ENCODE results near the gene MED16.

Gene MED16

GRCh38 chr19:868458-869244 lies 24.3 kb downstream of the MED16 start:
- H3K9me3 Mint-ChIP-seq = no peaks in the 10 kb centered on the region
- peaks cover 15% of the 10 kb centered on the region for H3K36me3 Mint-ChIP-seq (ENCODE audit: low read depth)
- H3K4me3 Mint-ChIP-seq = no peak overlapping the region
- no peaks in the 10 kb centered on the region for H3K27me3 Mint-ChIP-seq (ENCODE audit: low read depth)
- H3K27ac Mint-ChIP-seq = no peak overlapping the region
- H3K4me1 Mint-ChIP-seq (ENCODE audit: low read depth) = peaks cover 5% of the 10 kb centered on the region

- no peaks in the 10 kb centered on the region for H3K9me3 Mint-ChIP-seq
- H3K36me3 Mint-ChIP-seq (ENCODE audit: low read depth) = peaks cover 15% of the 10 kb centered on the region
- H3K27me3 Mint-ChIP-seq (ENCODE audit: low read depth) = no peaks in the 10 kb centered on the region
- H3K4me3 Mint-ChIP-seq = no peak overlapping the region
- no peak overlapping the region for H3K27ac Mint-ChIP-seq
- H3K4me1 Mint-ChIP-seq (ENCODE audit: low read depth) = peaks cover 5% of the 10 kb centered on the region
Measured at GRCh38 chr19:867855-868457, 25.0 kb downstream of the MED16 start.

GRCh38 chr19:867301-867793 lies 25.6 kb downstream of the MED16 start:
- H3K9me3 Mint-ChIP-seq = no peaks in the 10 kb centered on the region

GRCh38 chr19:866769-867300 lies 26.2 kb downstream of the MED16 start:
- no peaks in the 10 kb centered on the region for H3K27me3 Mint-ChIP-seq (ENCODE audit: low read depth)

More at GRCh38 chr19:867301-867793, 25.6 kb downstream of the MED16 start:
- H3K36me3 Mint-ChIP-seq (ENCODE audit: low read depth) = peaks cover 15% of the 10 kb centered on the region
- no peak overlapping the region for H3K4me3 Mint-ChIP-seq
- H3K27me3 Mint-ChIP-seq (ENCODE audit: low read depth) = no peaks in the 10 kb centered on the region
- no peak overlapping the region for H3K27ac Mint-ChIP-seq
- H3K4me1 Mint-ChIP-seq (ENCODE audit: low read depth) = peaks cover 7% of the 10 kb centered on the region

GRCh38 chr19:863315-863620 lies 29.7 kb downstream of the MED16 start:
- H3K27me3 Mint-ChIP-seq (ENCODE audit: low read depth) = peaks cover 13% of the 10 kb centered on the region
- H3K4me3 Mint-ChIP-seq = peak overlapping the region; percentile 57
- H3K36me3 Mint-ChIP-seq (ENCODE audit: low read depth) = peaks cover 6% of the 10 kb centered on the region
- no peaks in the 10 kb centered on the region for H3K9me3 Mint-ChIP-seq
- H3K4me1 Mint-ChIP-seq (ENCODE audit: low read depth) = peaks cover 5% of the 10 kb centered on the region
- peak overlapping the region; percentile 78 for H3K27ac Mint-ChIP-seq

More at GRCh38 chr19:866769-867300, 26.2 kb downstream of the MED16 start:
- Mint-ChIP-seq H3K9me3 (no peaks in the 10 kb centered on the region), H3K4me3 (no peak overlapping the region), H3K36me3 (ENCODE audit: low read depth) (peaks cover 15% of the 10 kb centered on the region), H3K4me1 (ENCODE audit: low read depth) (peaks cover 7% of the 10 kb centered on the region), H3K27ac (no peak overlapping the region)

- Mint-ChIP-seq H3K4me1 (ENCODE audit: low read depth) (peaks cover 5% of the 10 kb centered on the region), H3K27me3 (ENCODE audit: low read depth) (peaks cover 17% of the 10 kb centered on the region), H3K4me3 (peak overlapping the region; percentile 74), H3K9me3 (no peaks in the 10 kb centered on the region), H3K36me3 (ENCODE audit: low read depth) (peaks cover 6% of the 10 kb centered on the region), H3K27ac (peak overlapping the region; percentile 78)
Measured at GRCh38 chr19:862581-863314, 30.2 kb downstream of the MED16 start.

- no peak overlapping the region for H3K27ac Mint-ChIP-seq
- H3K36me3 Mint-ChIP-seq (ENCODE audit: low read depth) = peaks cover 2% of the 10 kb centered on the region
- peak overlapping the region; percentile 74 for H3K4me3 Mint-ChIP-seq
- H3K4me1 Mint-ChIP-seq (ENCODE audit: low read depth) = peaks cover 7% of the 10 kb centered on the region
- peaks cover 19% of the 10 kb centered on the region for H3K27me3 Mint-ChIP-seq (ENCODE audit: low read depth)
- H3K9me3 Mint-ChIP-seq = no peaks in the 10 kb centered on the region
Measured at GRCh38 chr19:861756-862580, 31.0 kb downstream of the MED16 start.

GRCh38 chr19:861141-861755 lies 31.7 kb downstream of the MED16 start:
- H3K4me3 Mint-ChIP-seq = no peak overlapping the region
- peaks cover 19% of the 10 kb centered on the region for H3K27me3 Mint-ChIP-seq (ENCODE audit: low read depth)
- H3K27ac Mint-ChIP-seq = no peak overlapping the region
- peaks cover 2% of the 10 kb centered on the region for H3K36me3 Mint-ChIP-seq (ENCODE audit: low read depth)
- H3K9me3 Mint-ChIP-seq = no peaks in the 10 kb centered on the region
- peaks cover 7% of the 10 kb centered on the region for H3K4me1 Mint-ChIP-seq (ENCODE audit: low read depth)

- Mint-ChIP-seq H3K27ac (no peak within 1 kb of the TSS), H3K27me3 (ENCODE audit: low read depth) (peaks cover 19% of the 10 kb centered on the region), H3K9me3 (no peaks in the 10 kb centered on the region), H3K4me3 (peak within 1 kb of the TSS; percentile 21), H3K36me3 (ENCODE audit: low read depth) (no peaks in the 10 kb centered on the region), H3K4me1 (ENCODE audit: low read depth) (peaks cover 7% of the 10 kb centered on the region)
Measured at GRCh38 chr19:858868-859843, 33.8 kb downstream of the MED16 start, which contains the start of gene CFD. TSS of gene CFD (plus strand) at chr19:859664. CDS start at chr19:859690, 26 bp downstream.

GRCh38 chr19:858284-858683 lies 34.7 kb downstream of the MED16 start:
- Mint-ChIP-seq H3K4me3 (no peak overlapping the region), H3K36me3 (ENCODE audit: low read depth) (no peaks in the 10 kb centered on the region), H3K27me3 (ENCODE audit: low read depth) (peaks cover 19% of the 10 kb centered on the region), H3K27ac (no peak overlapping the region), H3K4me1 (ENCODE audit: low read depth) (peaks cover 7% of the 10 kb centered on the region), H3K9me3 (no peaks in the 10 kb centered on the region)

GRCh38 chr19:855566-856120 lies 37.3 kb downstream of the MED16 start:
- H3K36me3 Mint-ChIP-seq (ENCODE audit: low read depth) = no peaks in the 10 kb centered on the region
- no peak overlapping the region for H3K27ac Mint-ChIP-seq
- H3K27me3 Mint-ChIP-seq (ENCODE audit: low read depth) = peaks cover 19% of the 10 kb centered on the region
- no peak overlapping the region for H3K4me3 Mint-ChIP-seq
- H3K4me1 Mint-ChIP-seq (ENCODE audit: low read depth) = peaks cover 2% of the 10 kb centered on the region
- H3K9me3 Mint-ChIP-seq = no peaks in the 10 kb centered on the region

- Mint-ChIP-seq H3K4me3 (no peak overlapping the region), H3K27me3 (ENCODE audit: low read depth) (peaks cover 19% of the 10 kb centered on the region), H3K4me1 (ENCODE audit: low read depth) (peaks cover 2% of the 10 kb centered on the region), H3K9me3 (no peaks in the 10 kb centered on the region), H3K36me3 (ENCODE audit: low read depth) (no peaks in the 10 kb centered on the region), H3K27ac (no peak overlapping the region)
Measured at GRCh38 chr19:855142-855541, 37.8 kb downstream of the MED16 start.
